ENCODE data around the gene FAM216B.
"Not testable (repeated sequence)": the region's sequence is repeated elsewhere in the genome, so short reads cannot be mapped to it uniquely, and the experiment has no call there.

The FAM216B gene

DNA sequence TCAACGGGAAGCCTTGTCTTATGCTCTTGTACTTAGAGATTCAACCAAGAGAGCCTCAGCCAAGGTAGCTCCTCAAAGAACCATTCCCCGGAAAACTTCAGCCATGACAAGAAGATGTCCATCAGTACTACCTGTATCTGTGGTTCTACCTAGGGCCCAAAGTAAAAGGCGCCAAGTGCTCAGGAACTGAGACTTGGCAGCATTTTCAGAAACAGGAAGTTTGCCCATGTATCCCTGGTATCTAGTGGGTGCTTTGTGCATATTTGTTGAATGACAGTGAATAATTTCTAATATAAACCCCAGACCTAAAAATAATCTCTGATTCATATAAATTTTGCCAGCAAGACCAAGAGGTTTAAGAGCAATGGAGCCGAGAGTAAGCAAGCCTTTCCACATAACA, 7.2 kb downstream of the FAM216B start:
- DNase-seq, result no peak

DNA sequence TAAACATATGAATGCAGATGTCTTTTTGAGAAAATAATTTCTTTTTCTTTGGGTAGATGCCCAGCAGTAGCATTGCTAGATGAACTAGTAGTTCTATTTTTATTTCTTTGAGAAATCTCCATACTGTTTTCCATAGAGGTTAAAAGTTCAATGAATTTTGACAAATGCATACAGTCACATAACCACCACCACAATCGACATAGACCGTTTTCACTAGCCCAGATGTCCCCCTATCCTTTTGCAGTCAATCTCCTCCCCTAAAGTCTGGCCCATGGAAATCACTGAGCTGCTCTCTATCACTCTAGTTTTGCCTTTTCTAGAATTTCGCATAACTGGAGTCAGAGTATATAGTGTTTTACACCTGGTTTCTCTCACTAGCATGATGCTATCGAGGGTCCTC, 10.8 kb downstream of the FAM216B start:
- DNase-seq, result no peak

GRCh38 chr13:42794577-42795275, 13.3 kb downstream of the FAM216B start:
- DNase-seq, result no peak

DNA sequence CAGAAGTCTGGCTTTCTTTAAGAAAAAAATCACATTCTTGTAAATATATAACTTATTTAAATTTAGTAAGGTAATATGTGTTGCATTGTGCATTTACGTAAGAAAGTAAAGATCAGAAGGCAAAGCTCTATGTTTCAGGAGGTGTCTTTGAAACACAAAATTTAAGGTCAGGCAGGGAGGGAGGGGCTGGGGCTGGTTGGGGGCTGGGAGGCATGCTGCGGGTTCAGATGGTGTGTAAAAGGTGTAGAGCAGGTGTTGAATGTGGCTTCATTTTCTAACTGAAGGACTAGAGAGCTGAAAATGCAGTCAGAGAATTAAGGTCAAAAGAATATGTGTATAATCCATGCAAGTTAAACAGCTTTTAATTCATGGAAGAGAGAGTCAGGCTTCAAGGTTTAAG, 14.3 kb downstream of the FAM216B start:
- DNase-seq, result no peak

GRCh38 chr13:42796747-42797356, 15.5 kb downstream of the FAM216B start:
- no peak for DNase-seq

DNA sequence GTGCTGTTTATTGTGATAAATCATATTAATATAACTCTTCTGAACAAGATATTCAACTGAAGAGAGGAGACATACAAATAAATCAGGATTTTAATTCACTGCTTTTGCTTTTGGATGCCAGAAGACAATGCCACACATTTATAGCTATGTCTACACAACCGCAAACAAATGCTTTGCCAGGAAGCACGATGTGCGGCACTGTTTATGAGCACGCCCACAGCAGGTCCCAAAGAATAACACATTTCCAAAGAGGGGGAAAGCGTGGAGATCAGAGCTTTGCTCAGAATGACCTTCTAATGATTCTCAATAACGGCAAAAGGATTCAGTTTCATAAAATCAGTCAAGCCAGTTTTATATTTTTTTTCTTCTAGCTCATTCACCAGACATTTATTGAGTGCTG, 16.7 kb downstream of the FAM216B start:
- DNase-seq, result no peak

DNA sequence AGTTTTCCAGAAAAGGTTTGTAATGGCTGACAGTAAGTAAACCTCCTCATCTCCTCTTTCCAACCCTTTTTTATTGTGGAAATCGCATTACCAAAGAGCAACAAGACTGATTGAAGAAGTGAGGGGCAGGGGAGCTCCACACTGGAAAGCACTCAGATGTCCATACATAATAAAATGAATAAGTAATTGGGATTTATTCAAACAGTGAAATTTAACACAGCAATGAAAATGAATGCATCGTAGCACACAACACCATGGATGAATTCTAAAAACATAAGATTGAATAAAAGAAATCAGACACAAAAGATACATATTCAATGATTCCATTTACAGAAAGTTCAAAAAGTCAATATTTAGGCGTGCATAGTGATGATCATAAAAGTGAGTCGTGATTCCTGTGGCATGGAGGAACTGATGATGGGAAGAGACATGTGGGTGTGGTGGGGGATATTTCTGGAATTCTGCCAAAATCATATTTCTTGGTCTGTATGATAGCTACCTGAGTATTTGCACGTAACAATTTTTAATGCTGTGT, 18.8 kb downstream of the FAM216B start:
- DNase-seq, result no peak

GRCh38 chr13:42803563-42804204, 22.3 kb downstream of the FAM216B start:
- no peak for DNase-seq

DNA sequence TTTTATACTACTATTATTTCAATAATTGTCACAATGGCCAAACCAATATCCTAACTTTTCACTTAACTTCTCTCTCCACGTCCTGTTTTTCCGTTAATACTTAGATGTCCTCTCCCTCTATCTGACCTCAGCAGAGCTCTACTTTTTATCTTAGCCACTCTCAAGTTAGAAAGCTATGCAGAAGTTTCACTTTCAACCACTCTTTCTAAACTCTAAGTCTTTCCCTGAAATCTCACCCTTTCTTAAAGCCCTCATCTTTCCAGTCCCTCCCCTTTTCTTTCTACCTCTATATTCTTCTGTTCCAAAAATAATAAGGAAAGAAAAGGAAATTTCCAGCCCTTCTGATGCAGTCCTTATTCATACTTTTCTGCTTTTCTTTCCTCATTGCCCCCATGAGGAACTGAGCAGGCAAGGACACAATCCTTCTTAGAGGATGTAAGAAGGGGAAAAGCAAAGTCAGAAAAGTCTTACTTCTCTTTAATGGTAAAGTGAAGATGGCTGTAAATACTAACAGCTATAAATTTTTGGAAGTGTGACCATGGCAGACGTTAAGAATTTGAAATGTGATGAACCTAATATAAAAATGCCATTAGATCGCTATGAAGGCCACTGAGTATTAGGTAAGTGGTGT, 23.0 kb downstream of the FAM216B start:
- DNase-seq, result no peak

GRCh38 chr13:42807241-42807640, 25.9 kb downstream of the FAM216B start:
- DNase-seq, result no peak

DNA sequence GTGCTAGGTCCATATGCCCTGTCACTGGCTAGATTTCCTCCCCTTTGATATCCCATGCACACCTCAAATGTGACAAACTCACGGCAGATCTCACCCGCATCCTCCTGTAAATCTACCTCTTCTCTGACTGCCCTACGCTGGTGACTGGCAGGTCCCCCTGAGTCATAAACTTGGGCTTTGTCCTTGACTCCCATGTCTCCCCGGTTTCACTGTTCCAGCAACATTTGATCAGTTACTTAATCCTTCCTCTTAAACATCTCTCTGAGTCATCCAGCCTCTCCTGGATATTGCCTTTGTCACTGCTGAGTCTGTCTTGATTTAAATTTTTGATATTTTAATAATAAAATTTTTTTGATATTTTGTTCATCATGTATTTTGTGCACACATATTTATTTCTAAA, 26.5 kb downstream of the FAM216B start:
- no peak for DNase-seq

DNA sequence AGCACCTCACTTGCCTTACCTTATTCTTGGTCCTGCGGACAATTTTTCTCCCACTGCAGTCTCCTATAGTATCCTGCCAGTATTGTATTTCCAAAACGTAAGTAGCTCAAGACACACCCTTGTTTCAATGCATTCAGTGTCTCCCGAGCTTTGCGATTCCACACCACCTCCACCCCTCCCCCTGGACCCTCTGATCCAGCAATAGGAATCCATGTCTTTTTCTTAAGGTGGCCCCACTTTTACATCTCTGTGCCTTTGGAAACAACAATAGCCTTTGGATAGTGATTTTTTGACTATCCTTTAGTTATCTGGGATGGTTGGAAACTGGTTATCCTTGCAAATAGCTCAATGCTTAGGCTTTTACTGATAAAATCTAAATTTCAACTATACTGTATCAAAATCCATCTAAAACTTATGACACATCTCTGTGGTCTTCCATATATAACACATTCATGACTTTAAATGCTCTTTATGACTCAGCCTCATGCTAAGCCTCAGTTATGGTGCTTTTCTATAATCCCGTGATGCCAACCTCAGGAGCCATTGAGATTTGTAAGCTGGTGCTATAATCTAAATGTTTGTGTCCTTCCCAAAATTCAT, 27.1 kb downstream of the FAM216B start:
- DNase-seq, result no peak

DNA sequence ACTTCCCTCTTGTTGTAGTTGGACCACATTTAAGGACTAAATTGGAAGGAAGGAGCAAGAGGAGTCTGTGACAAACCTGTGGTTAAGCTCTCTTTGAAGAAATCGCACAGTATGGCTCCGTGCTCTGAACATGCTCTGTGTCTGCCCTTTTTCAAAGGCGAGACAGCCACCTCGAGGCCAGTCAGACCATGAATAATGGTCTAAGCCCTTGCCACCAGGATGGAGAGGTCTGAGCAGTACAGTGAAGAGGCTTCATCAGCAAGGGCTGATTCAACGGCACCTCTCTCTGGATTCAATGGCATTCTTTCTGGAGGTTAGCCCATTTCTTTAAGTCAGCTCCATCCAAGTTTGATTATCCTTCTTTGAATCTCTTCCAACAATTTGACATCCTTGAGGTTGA, 30.9 kb downstream of the FAM216B start:
- DNase-seq, result no peak

DNA sequence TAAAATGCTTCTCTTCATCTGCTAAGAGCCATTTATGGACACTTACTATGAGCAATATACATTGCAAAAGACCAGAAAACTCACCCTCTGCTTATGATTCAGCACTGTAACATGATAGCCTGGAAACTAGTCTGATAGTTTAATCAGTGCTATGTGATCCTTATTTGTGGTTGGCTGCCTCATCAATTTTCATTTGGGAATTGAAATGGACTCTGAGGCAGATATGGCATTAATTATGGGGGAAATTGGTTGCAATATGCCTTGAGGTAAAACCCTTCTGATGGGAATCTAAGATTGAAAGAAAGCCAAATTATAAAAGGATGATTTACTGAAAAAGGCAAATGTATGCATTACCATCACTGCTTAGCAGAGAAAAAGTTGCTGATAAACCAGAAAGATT, 33.5 kb downstream of the FAM216B start:
- no peak for DNase-seq

DNA sequence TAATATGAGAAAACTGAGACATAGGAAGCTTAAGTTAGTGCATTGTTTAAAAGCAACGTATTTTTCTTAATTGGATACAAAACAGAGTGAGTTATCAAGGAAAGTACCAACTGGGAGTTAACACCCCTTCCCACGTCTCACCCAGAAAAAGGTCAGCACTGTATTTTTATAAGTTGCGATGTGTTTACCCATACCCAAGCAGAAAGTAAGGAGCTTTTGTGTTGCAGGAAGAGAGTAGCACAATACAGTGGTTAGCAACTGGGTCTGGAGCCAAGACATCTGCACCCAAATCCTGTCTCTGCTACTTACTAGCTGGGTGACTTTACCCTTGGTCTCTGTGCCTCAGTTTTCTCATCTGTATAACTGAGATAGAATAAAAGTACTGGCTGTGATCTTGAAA, 34.3 kb downstream of the FAM216B start:
- DNase-seq, result no peak

GRCh38 chr13:42816538-42816937, 35.2 kb downstream of the FAM216B start:
- DNase-seq, result no peak

GRCh38 chr13:42819687-42820086, 38.3 kb downstream of the FAM216B start:
- not testable (repeated sequence) for DNase-seq

DNA sequence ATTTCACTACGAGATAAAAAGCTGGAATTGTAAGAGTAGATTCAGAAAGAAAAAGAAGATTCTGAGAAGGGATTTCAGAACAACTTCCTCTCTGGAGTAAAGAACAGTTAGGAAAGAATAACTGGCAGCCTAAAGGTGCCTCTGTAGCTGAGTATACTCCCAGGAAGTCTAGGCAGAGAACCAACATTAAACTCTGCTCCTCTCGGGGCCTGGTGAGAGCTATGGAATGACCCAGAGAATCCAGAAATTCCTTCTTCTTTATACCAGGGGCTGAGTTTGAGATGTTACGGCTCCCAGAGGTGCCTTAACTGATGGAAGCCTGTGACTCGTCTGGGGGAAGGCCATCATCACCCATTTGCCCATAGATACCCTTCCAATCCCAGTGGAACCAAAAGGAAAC, 39.1 kb downstream of the FAM216B start:
- DNase-seq, result no peak

GRCh38 chr13:42821437-42821836, 40.1 kb downstream of the FAM216B start:
- DNase-seq, result no peak

DNA sequence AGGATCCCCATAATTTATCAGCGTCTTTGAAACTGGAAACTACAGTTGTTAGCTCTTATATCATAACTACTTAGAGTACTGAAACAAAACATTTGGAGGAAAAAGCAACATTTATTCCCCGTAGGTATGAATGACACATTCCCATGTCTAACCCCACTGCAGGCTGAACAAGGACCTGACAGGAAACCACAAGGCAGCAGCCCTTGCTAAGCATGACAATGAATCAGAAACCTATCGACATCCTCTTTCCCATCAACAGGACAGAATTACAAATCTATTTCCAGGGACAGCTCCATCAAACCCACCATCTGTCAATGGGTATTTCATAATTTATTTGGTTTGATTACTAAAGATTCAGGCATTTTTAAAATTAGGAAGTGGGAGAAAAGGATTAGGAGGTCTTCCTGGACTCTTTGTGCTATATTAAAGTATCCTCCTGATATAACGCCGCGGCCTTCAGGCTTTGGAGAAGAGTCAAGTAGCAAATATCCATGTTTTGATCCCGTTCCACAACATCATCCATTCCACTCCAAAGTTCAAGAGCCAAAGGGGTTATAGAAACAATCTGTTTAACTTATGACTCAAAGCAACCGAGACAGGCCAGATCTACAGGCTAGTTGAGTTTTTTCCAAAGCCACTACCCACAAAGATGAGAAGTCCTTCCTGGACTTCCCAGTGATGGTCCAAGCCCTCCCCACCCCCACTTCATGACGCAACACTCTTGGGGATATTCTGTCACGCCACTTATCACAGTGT, 51.1 kb downstream of the FAM216B start:
- no peak for DNase-seq

DNA sequence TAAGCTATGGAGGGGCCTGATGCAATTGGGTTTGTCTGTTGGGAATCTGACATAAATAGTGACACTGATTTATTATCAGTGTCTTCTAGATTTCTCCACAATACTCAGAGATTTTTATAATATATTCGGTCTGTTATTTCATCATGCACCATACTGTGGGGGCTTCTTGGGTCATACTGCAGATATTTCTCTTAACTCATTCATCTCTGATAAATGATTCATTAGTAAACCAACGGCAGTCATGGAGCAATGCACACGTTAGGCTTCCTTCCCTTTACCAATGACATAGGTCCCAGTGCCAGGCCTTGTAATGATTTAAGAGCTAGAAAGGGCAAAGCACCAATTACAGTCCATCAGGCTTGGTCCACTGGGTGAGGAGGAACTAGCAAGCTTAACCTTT, 53.6 kb downstream of the FAM216B start:
- no peak for DNase-seq

DNA sequence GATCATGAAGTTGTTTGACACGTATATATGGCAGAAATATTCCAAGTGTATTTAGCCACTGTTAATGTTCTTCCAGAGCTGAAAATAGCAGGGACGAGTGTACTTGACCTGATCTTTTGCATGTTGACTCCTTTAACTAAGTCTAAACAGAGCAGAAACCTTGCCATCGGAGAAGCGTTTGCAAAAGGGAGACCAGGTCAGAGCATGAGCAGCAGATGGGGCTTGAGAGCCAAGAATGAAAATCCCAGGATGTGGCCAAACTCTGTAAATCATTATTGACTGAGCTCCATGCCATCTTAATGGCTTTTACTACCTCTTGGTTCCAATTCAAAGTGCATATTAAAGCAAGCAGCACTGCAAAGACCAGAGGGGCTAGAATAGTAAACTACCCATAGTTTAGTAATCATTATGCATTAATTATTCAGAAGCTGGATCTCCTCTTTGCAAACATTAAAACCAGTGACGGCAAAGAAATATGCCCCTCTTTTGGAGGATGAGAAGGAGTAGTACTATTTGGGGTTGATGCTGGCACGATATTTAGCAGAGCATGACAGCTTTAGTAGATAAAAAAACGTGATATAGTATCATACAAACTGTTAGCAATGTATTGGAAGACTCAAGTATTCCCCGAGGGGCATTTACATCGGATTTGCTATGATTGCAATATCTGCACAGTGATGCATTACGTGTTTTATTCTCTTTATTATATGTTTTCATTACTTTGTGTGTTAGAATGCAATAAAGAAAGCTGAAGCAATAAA, 55.7 kb downstream of the FAM216B start:
- DNase-seq, result no peak

Data from hematopoietic multipotent progenitor cell treated with erythropoietin and hydrocortisone succinate and interleukin-3 and kit ligand, for 8 days (in vitro differentiated cells).